PFSK-1 (cell line): ENCODE results near the gene RAD51B.

Source experiments
- FOXP2 ChIP-seq: optimal IDR thresholded peaks from 2 replicates; pipeline ENCODE3; 2011; ENCODE audit warnings: borderline replicate concordance, control low read depth, inconsistent platforms; ENCODE audit not compliant: insufficient read depth; ENCODE audit errors: extremely low read length, extremely low read depth
- POLR2AphosphoS5 ChIP-seq: IDR thresholded peaks from 2 replicates; pipeline ENCODE4 v1.6.1; 2012; ENCODE audit warnings: low read depth, mild to moderate bottlenecking, control low read depth, low read length, moderate library complexity
- SIN3A ChIP-seq: IDR thresholded peaks from 2 replicates; pipeline ENCODE4 v1.6.1; 2012; ENCODE audit warnings: mild to moderate bottlenecking, low read length, moderate library complexity, borderline replicate concordance; ENCODE audit not compliant: insufficient read depth
- TAF1 ChIP-seq: IDR thresholded peaks from 2 replicates; pipeline ENCODE4 v1.6.1; 2012; ENCODE audit warnings: low read length, control low read depth, borderline replicate concordance; ENCODE audit not compliant: insufficient read depth
- TF ChIP-seq, protein P1 (sequence below), 2 experiments: IDR thresholded peaks; 2 replicates each; pipeline versions ENCODE4 v1.6.1 to v1.8.0; 2011 to 2012; ENCODE audit warnings: low read depth in 2 of 2, low read length in 2 of 2, control low read depth in 1 of 2, inconsistent platforms in 1 of 2, mild to moderate bottlenecking in 1 of 2, moderate library complexity in 1 of 2; ENCODE audit not compliant: insufficient read depth in 1 of 2

RAD51B gene

DNA sequence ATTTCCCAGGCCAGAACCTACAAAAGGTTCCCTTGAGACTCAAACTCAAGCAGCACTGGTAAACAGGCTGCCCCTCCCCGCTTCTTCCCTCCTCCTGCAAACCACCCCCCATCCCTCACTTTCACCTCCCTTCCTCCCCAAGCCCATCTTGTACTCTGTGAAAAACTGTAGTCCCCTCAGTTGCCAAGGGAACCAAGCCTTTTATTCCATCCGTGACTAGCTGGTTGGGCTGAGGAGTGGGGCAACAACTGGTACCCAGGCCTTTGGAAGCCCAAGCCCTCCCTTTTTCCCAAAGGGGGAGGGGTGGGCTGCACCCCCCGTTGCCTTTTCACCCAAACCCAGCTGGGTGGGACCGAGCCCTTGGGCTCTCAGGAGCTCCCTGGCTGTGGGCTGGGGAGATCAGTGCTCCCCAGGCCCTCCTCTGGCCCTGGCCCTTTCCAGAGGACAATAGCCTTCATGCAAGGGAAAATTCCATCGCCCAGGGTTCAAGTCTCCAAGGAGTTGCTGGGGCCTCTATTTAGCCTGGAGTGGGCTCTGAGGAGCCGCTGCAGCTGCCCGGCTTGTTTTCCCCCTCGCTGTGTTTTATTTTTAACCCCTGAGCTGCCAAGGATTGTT lies 911.3 kb downstream of the RAD51B start:
- TF ChIP-seq POLR2AphosphoS5, result no peak
- TF ChIP-seq, protein P1, sequence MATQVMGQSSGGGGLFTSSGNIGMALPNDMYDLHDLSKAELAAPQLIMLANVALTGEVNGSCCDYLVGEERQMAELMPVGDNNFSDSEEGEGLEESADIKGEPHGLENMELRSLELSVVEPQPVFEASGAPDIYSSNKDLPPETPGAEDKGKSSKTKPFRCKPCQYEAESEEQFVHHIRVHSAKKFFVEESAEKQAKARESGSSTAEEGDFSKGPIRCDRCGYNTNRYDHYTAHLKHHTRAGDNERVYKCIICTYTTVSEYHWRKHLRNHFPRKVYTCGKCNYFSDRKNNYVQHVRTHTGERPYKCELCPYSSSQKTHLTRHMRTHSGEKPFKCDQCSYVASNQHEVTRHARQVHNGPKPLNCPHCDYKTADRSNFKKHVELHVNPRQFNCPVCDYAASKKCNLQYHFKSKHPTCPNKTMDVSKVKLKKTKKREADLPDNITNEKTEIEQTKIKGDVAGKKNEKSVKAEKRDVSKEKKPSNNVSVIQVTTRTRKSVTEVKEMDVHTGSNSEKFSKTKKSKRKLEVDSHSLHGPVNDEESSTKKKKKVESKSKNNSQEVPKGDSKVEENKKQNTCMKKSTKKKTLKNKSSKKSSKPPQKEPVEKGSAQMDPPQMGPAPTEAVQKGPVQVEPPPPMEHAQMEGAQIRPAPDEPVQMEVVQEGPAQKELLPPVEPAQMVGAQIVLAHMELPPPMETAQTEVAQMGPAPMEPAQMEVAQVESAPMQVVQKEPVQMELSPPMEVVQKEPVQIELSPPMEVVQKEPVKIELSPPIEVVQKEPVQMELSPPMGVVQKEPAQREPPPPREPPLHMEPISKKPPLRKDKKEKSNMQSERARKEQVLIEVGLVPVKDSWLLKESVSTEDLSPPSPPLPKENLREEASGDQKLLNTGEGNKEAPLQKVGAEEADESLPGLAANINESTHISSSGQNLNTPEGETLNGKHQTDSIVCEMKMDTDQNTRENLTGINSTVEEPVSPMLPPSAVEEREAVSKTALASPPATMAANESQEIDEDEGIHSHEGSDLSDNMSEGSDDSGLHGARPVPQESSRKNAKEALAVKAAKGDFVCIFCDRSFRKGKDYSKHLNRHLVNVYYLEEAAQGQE (IDR thresholded peaks at IDR 0.05; ENCODE audit: insufficient read depth in 1 of 2, low read depth in 2 of 2, low read length in 2 of 2), result no peak
- no peak for TF ChIP-seq FOXP2
- TF ChIP-seq TAF1, result no peak
- no peak for TF ChIP-seq SIN3A

DNA sequence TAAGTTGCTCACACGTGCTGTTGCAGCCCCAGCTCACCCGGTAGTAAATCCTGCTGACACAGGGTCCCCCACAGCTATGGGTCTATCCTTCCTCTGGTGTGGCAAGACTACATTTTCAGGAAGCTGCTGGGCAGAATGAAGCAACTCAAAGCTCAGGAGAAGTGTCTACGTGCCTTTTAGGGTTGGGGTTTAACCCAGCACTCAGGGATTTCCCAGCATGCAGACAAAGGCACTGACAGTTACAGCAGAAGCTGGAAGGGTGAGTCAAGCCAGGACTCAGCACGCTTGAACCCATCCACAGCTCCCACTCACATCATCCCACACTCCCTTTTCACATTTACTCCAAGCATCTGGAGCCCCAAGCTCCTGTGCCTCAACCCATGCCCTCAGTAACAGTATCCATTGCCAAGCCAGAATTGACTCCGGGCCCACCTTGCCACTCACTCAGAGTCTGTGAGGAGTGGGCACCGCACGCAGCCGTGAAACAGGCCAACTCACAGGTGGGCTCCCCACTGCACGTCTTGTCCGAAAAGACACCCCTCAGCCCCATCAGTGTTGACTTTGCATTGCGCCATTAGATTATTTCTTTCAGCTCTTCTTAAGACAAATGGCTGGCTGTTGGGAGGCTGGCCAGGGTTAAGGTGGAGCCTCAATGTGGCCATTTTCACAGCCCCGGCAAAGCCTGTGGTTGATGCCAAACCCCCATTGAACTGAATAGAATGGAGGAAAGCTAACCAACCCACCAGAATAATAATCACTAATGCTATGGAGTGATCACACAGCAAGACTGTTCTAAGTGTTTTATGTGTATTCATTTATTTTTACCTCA lies 913.7 kb downstream of the RAD51B start:
- no peak for TF ChIP-seq FOXP2
- no peak for TF ChIP-seq TAF1
- TF ChIP-seq POLR2AphosphoS5, result no peak
- TF ChIP-seq, protein P1 (IDR thresholded peaks at IDR 0.05; ENCODE audit: insufficient read depth in 1 of 2, low read depth in 2 of 2, low read length in 2 of 2), result no peak
- TF ChIP-seq SIN3A, result no peak

DNA sequence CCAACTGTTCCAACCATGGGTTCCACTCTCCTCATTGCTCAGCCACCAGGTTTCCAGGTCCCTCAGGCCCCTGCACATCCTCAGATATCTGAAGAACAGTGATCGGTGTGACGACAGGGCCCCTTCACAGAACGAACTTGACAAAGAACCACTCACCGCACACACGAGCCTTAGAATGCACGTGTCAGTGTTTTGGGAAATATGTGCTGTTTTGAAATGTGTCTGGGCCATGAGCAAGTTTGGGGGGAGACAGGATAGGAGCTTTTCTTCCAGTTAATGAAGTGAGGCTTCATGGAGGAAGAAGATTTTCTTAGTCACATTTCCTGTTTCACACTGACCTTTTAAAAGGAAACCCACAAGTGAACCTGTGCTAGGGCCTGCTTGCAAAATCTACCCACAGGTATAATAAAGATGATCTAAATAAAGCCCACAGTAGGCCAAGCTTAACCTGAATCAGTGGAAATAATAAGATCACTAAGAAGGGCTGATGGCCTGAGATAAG lies 914.7 kb downstream of the RAD51B start:
- TF ChIP-seq SIN3A (no peak), POLR2AphosphoS5 (no peak), FOXP2 (no peak), TAF1 (no peak)
- TF ChIP-seq, protein P1 (IDR thresholded peaks at IDR 0.05; ENCODE audit: insufficient read depth in 1 of 2, low read depth in 2 of 2, low read length in 2 of 2), result no peak

DNA sequence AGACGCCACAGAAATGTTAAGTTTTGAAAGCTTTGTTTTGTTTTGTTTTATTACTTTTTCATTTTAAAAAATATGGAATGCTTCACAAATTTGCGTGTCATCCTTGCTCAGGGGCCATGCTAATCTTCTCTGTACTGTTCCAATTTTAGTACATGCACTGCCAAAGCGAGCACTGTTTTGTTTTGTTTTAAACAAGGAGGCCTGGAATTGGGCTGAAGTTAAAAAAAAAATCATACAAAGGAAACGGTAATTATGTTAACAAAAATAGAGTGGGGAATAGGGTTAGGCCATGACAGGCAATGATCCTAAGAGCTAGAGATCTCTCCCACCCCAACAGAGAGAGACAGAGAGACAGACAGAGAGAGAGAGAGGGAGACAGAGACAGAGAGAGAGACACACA lies 916.3 kb downstream of the RAD51B start:
- TF ChIP-seq, protein P1 (IDR thresholded peaks at IDR 0.05; ENCODE audit: insufficient read depth in 1 of 2, low read depth in 2 of 2, low read length in 2 of 2), result no peak
- TF ChIP-seq POLR2AphosphoS5 (no peak), SIN3A (no peak), TAF1 (no peak), FOXP2 (no peak)
